Measurements from ENCODE around the gene LAMA2. TPM values are rescaled to one million over a fixed set of nuclear protein-coding genes. Genes with fewer than 3 reads are reported as not detected.

LAMA2 gene
- total RNA-seq, 1 experiment from 2014 or later = 0.02 TPM

- no peaks in the 10 kb centered on the region for H3K36me3 ChIP-seq (ENCODE audit: control insufficient read depth, insufficient read depth, low read length)
- no peak for DNase-seq
- no peaks in the 10 kb centered on the region for H3K27me3 ChIP-seq (replicated peaks; ENCODE audit: control insufficient read depth, insufficient read depth, low read length)
- no peaks in the 10 kb centered on the region for H3K4me1 ChIP-seq
- H3K9me3 ChIP-seq = no peaks in the 10 kb centered on the region
- BruUV-seq (replicated peaks) = no TSS peak
- POLR2A ChIA-PET = no interaction called here
- Mint-ChIP-seq H3K9me3 (ENCODE audit: unreplicated experiment) (no peaks in the 10 kb centered on the region), H3K4me1 (ENCODE audit: low read depth, unreplicated experiment) (no peaks in the 10 kb centered on the region), H3K4me3 (ENCODE audit: unreplicated experiment) (no peak overlapping the region), H3K36me3 (ENCODE audit: insufficient read depth, unreplicated experiment) (no peaks in the 10 kb centered on the region), H3K27me3 (ENCODE audit: insufficient read depth, unreplicated experiment) (no peaks in the 10 kb centered on the region), H3K27ac (ENCODE audit: unreplicated experiment) (no peak overlapping the region)
- no peak overlapping the region for H3K4me3 ChIP-seq (ENCODE audit: low read depth, low read length)
- intact Hi-C loops (cut with micrococcal nuclease; ENCODE audit: unreplicated experiment) = no loop called here
- TF ChIP-seq, protein P1, sequence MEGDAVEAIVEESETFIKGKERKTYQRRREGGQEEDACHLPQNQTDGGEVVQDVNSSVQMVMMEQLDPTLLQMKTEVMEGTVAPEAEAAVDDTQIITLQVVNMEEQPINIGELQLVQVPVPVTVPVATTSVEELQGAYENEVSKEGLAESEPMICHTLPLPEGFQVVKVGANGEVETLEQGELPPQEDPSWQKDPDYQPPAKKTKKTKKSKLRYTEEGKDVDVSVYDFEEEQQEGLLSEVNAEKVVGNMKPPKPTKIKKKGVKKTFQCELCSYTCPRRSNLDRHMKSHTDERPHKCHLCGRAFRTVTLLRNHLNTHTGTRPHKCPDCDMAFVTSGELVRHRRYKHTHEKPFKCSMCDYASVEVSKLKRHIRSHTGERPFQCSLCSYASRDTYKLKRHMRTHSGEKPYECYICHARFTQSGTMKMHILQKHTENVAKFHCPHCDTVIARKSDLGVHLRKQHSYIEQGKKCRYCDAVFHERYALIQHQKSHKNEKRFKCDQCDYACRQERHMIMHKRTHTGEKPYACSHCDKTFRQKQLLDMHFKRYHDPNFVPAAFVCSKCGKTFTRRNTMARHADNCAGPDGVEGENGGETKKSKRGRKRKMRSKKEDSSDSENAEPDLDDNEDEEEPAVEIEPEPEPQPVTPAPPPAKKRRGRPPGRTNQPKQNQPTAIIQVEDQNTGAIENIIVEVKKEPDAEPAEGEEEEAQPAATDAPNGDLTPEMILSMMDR (IDR thresholded peaks at IDR 0.05; ENCODE audit: insufficient read depth in 1 of 2, low read depth in 1 of 2, low read length in 1 of 2, severe bottlenecking in 1 of 2, unreplicated experiment in 1 of 2) = no peak
- CTCF ChIA-PET = interaction anchor here (0.7 kb wide), 1 partner anchor 24 kb away, joined by 4 read pairs; no protein-coding TSS in a partner anchor
Observed at GRCh38 chr6:129209355-129209754, 326.4 kb downstream of the LAMA2 start.

DNA sequence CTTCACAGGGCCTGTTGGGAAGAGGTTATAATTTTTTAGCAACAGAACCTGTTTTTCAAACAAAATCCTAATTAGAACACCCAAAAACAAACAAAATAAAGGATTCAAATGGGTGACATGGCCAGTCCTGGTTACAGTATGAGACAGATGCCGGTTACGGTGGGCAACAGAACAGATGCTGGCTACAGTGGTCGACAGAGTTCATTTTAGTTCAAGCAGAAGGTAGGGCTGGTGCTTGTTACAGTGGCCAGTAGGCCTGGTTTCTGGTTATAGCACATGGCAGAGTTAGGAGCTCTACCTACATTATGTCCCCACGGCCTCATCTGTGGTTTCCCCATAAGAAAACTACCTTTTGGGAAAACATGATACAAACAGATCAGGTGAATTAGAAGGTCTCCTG is 327.7 kb downstream of the LAMA2 start:
- intact Hi-C loops (cut with micrococcal nuclease; ENCODE audit: unreplicated experiment) = no loop called here
- ChIA-PET POLR2A (no interaction called here), CTCF (no interaction called here)
- no peak for DNase-seq
- Mint-ChIP-seq H3K4me1 (ENCODE audit: low read depth, unreplicated experiment) (no peaks in the 10 kb centered on the region), H3K27me3 (ENCODE audit: insufficient read depth, unreplicated experiment) (no peaks in the 10 kb centered on the region), H3K4me3 (ENCODE audit: unreplicated experiment) (no peak overlapping the region), H3K27ac (ENCODE audit: unreplicated experiment) (no peak overlapping the region), H3K36me3 (ENCODE audit: insufficient read depth, unreplicated experiment) (no peaks in the 10 kb centered on the region), H3K9me3 (ENCODE audit: unreplicated experiment) (no peaks in the 10 kb centered on the region)
- TF ChIP-seq, protein P1 (IDR thresholded peaks at IDR 0.05; ENCODE audit: insufficient read depth in 1 of 2, low read depth in 1 of 2, low read length in 1 of 2, severe bottlenecking in 1 of 2, unreplicated experiment in 1 of 2) = no peak
- Histone ChIP-seq H3K9me3 (no peaks in the 10 kb centered on the region), H3K27me3 (replicated peaks; ENCODE audit: control insufficient read depth, insufficient read depth, low read length) (no peaks in the 10 kb centered on the region), H3K36me3 (ENCODE audit: control insufficient read depth, insufficient read depth, low read length) (no peaks in the 10 kb centered on the region), H3K4me1 (no peaks in the 10 kb centered on the region), H3K4me3 (ENCODE audit: low read depth, low read length) (no peak overlapping the region)
- no TSS peak for BruUV-seq (replicated peaks)

DNA sequence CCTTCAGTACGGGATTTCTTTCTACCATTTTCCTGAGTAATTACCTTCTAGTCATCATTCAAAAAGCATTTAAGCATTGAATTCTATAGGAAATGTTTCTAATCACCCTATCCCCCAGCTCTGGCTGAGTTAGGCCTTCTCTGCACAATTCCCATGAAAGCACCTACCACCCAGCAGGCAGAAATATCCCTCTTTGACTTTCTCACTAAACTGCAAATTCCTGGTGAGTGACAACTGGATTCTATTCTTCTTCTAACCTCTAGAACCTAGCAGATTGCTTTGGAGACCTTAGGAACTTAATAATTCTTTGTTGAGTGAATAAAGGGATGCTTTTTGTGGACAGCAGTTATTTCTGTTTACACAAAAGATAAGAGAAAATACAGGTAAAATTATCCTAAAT is 328.7 kb downstream of the LAMA2 start:
- Histone ChIP-seq H3K36me3 (ENCODE audit: control insufficient read depth, insufficient read depth, low read length) (no peaks in the 10 kb centered on the region), H3K9me3 (no peaks in the 10 kb centered on the region), H3K4me3 (ENCODE audit: low read depth, low read length) (no peak overlapping the region), H3K27me3 (replicated peaks; ENCODE audit: control insufficient read depth, insufficient read depth, low read length) (no peaks in the 10 kb centered on the region), H3K4me1 (no peaks in the 10 kb centered on the region)
- Mint-ChIP-seq H3K9me3 (ENCODE audit: unreplicated experiment) (no peaks in the 10 kb centered on the region), H3K4me3 (ENCODE audit: unreplicated experiment) (no peak overlapping the region), H3K27me3 (ENCODE audit: insufficient read depth, unreplicated experiment) (no peaks in the 10 kb centered on the region), H3K27ac (ENCODE audit: unreplicated experiment) (no peak overlapping the region), H3K36me3 (ENCODE audit: insufficient read depth, unreplicated experiment) (no peaks in the 10 kb centered on the region), H3K4me1 (ENCODE audit: low read depth, unreplicated experiment) (no peaks in the 10 kb centered on the region)
- intact Hi-C loops (cut with micrococcal nuclease; ENCODE audit: unreplicated experiment) = no loop called here
- BruUV-seq (replicated peaks) = no TSS peak
- ChIA-PET CTCF (no interaction called here), POLR2A (no interaction called here)
- no peak for DNase-seq
- TF ChIP-seq, protein P1 (IDR thresholded peaks at IDR 0.05; ENCODE audit: insufficient read depth in 1 of 2, low read depth in 1 of 2, low read length in 1 of 2, severe bottlenecking in 1 of 2, unreplicated experiment in 1 of 2) = no peak
